Adrenal gland (tissue), 5 donors: ENCODE results near the gene EXOSC1.

Source experiments
- CTCF ChIP-seq, 6 experiments: fragments of 450-650 bp in 4 of 6; fragments of 200-600 bp in 2 of 6; sonication (generic) in 1 of 6; IDR thresholded peaks; 1 replicate in 5 of 6; 2 replicates in 1 of 6; pipeline versions ENCODE4 v1.5.1 to v1.8.0; 2016 to 2021; ENCODE audit warnings: antibody characterized with exemption in 6 of 6, mild to moderate bottlenecking in 2 of 6, moderate library complexity in 1 of 6
- POLR2A ChIP-seq, 2 donors: fragments of 450-650 bp; IDR thresholded peaks; one replicate each; pipeline ENCODE4 v1.6.1; 2017; ENCODE audit warnings: antibody characterized with exemption in 2 of 2, mild to moderate bottlenecking in 2 of 2, moderate library complexity in 1 of 2
- donor health status: DM: no; HTN: no; CAD: no.

GRCh38 chr10:97454330-97455036, 8.7 kb upstream of the EXOSC1 start:
- TF ChIP-seq POLR2A (IDR thresholded peaks at IDR 0.05): no peak
- no peak for TF ChIP-seq CTCF (IDR thresholded peaks at IDR 0.05)
